Adrenal gland (tissue), 5 donors: ENCODE measurements around the gene SHH.

Experiments
- CTCF ChIP-seq, 6 experiments: fragments of 450-650 bp in 4 of 6; fragments of 200-600 bp in 2 of 6; sonication (generic) in 1 of 6; IDR thresholded peaks; 1 replicate in 5 of 6; 2 replicates in 1 of 6; pipeline versions ENCODE4 v1.5.1 to v1.8.0; 2016 to 2021; ENCODE audit warnings: antibody characterized with exemption in 6 of 6, mild to moderate bottlenecking in 2 of 6, moderate library complexity in 1 of 6
- POLR2A ChIP-seq, 2 donors: fragments of 450-650 bp; IDR thresholded peaks; one replicate each; pipeline ENCODE4 v1.6.1; 2017; ENCODE audit warnings: antibody characterized with exemption in 2 of 2, mild to moderate bottlenecking in 2 of 2, moderate library complexity in 1 of 2
- donor health status: DM: no; HTN: no; CAD: no.

GRCh38 chr7:155820246-155820645 is 8.0 kb upstream of the SHH start:
- TF ChIP-seq POLR2A (IDR thresholded peaks at IDR 0.05) (no peak), CTCF (IDR thresholded peaks at IDR 0.05) (no peak)
